B cell (primary cell): Measurements from ENCODE around the gene TBC1D9B.

Source experiments
- CTCF ChIP-seq: fragments of 200-600 bp; IDR thresholded peaks from one replicate; pipeline ENCODE4 v1.8.0; 2022; ENCODE audit warnings: antibody characterized with exemption, mild to moderate bottlenecking
- EZH2 ChIP-seq: IDR thresholded peaks from 2 replicates; pipeline ENCODE4 v1.6.1; 2012; ENCODE audit warnings: borderline replicate concordance, low read depth, mild to moderate bottlenecking, moderate library complexity, low read length; ENCODE audit not compliant: insufficient read depth, poor library complexity, severe bottlenecking

DNA sequence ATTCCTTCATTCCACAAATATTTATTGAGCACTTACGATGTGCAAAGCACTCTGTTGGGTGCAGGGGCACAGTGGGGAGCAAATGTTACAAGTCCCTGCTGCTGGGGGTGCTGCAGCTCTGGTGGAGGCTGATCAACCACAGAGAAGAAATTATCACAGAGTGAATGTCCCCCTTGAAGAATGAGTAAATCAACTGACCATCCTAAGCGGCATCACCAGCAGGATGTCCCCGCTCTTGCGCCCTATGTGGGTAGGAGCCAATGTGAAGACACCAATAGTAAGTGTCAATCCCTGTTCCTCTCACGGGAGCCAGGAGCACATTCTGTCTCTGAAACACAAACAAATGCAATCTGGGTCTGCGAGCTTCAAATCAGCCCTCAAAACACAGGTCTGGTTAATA, 47.4 kb upstream of the TBC1D9B start:
- no peak for TF ChIP-seq CTCF
- no peak for TF ChIP-seq EZH2
